ENCODE measurements around the gene ATP6V0B. TPM values are rescaled to one million over a fixed set of nuclear protein-coding genes. Genes with fewer than 3 reads are reported as not detected.

ATP6V0B gene
- total and polyA plus RNA-seq, 2 donors from 2014 or later: 156 to 636 TPM

- Histone ChIP-seq H3K27ac (ENCODE audit: low read depth in 2 of 2, low read length in 2 of 2) (no peak overlapping the region), H3K4me3 (ENCODE audit: low read length in 3 of 3) (no peak overlapping the region), H3K27me3 (ENCODE audit: control insufficient read depth, insufficient read depth, low read length) (no peaks in the 10 kb centered on the region), H3K9ac (ENCODE audit: low read length in 3 of 3) (no peak overlapping the region), H3K9me3 (ENCODE audit: control insufficient read depth in 2 of 3, insufficient read depth in 1 of 3, low read length in 3 of 3) (no peaks in the 10 kb centered on the region), H3K36me3 (ENCODE audit: control insufficient read depth in 2 of 3, insufficient read depth in 3 of 3, low read length in 3 of 3) (no peaks in the 10 kb centered on the region), H3K4me1 (ENCODE audit: control insufficient read depth in 2 of 3, insufficient read depth in 2 of 3, low read depth in 1 of 3, low read length in 3 of 3) (no peaks in the 10 kb centered on the region)
- no peak for TF ChIP-seq CTCF (IDR thresholded peaks at IDR 0.05; ENCODE audit: borderline replicate concordance, extremely low read depth, insufficient read depth)
- intact Hi-C loops (cut with DNase I): no loop called here
- DNase-seq (no peak), FAIRE-seq (no peak)
Measured at GRCh38 chr1:44012404-44012803, 37.6 kb downstream of the ATP6V0B start.

- FAIRE-seq (no peak), DNase-seq (peak in 3 of 5 donors; percentile 72 to 81 (median 77))
- intact Hi-C loops (cut with DNase I): no loop called here
- no peaks in the 10 kb centered on the region for H3K27me3 ChIP-seq (ENCODE audit: control insufficient read depth, insufficient read depth, low read length)
- no peak for TF ChIP-seq CTCF (IDR thresholded peaks at IDR 0.05; ENCODE audit: borderline replicate concordance, extremely low read depth, insufficient read depth)
- no peaks in the 10 kb centered on the region for H3K36me3 ChIP-seq (ENCODE audit: control insufficient read depth in 2 of 3, insufficient read depth in 3 of 3, low read length in 3 of 3)
- H3K9me3 ChIP-seq (ENCODE audit: control insufficient read depth in 2 of 3, insufficient read depth in 1 of 3, low read length in 3 of 3): no peaks in the 10 kb centered on the region
- no peak overlapping the region for H3K27ac ChIP-seq (ENCODE audit: low read depth in 2 of 2, low read length in 2 of 2)
- no peak overlapping the region for H3K9ac ChIP-seq (ENCODE audit: low read length in 3 of 3)
- H3K4me1 ChIP-seq (ENCODE audit: control insufficient read depth in 2 of 3, insufficient read depth in 2 of 3, low read depth in 1 of 3, low read length in 3 of 3): no peaks in the 10 kb centered on the region
- no peak overlapping the region for H3K4me3 ChIP-seq (ENCODE audit: low read length in 3 of 3)
Measured at GRCh38 chr1:44012941-44013609, 38.3 kb downstream of the ATP6V0B start.

DNA sequence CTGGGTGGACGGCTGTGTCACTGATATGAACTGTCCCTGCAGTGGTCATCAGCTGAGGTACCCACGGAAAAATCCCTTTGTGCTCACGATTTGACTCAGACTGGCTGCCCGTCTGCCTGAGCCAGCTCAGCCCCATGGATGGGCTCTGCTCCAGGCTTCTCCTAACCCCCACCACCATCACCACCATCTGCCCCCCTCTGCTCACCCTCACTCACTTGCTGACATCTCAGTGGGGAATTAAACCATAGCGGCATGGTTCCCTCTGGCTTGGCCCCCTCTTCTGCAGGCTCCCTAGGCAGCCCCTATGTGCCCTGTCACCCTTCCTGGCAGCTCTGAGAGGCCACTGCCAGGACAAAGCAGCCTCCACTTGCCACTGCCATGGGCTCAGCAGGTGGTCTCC is 39.2 kb downstream of the ATP6V0B start:
- DNase-seq: no peak
- TF ChIP-seq CTCF (IDR thresholded peaks at IDR 0.05; ENCODE audit: borderline replicate concordance, extremely low read depth, insufficient read depth): no peak
- no peak overlapping the region for H3K9ac ChIP-seq (ENCODE audit: low read length in 3 of 3)
- no peak overlapping the region for H3K27ac ChIP-seq (ENCODE audit: low read depth in 2 of 2, low read length in 2 of 2)
- FAIRE-seq: no peak
- no peaks in the 10 kb centered on the region for H3K27me3 ChIP-seq (ENCODE audit: control insufficient read depth, insufficient read depth, low read length)
- H3K36me3 ChIP-seq (ENCODE audit: control insufficient read depth in 2 of 3, insufficient read depth in 3 of 3, low read length in 3 of 3): no peaks in the 10 kb centered on the region
- H3K4me3 ChIP-seq (ENCODE audit: low read length in 3 of 3): no peak overlapping the region
- intact Hi-C loops (cut with DNase I): no loop called here
- no peaks in the 10 kb centered on the region for H3K4me1 ChIP-seq (ENCODE audit: control insufficient read depth in 2 of 3, insufficient read depth in 2 of 3, low read depth in 1 of 3, low read length in 3 of 3)
- no peaks in the 10 kb centered on the region for H3K9me3 ChIP-seq (ENCODE audit: control insufficient read depth in 2 of 3, insufficient read depth in 1 of 3, low read length in 3 of 3)
